Measurements from ENCODE around the gene ELMO1. TPM values are rescaled to one million over a fixed set of nuclear protein-coding genes. Genes with fewer than 3 reads are reported as not detected.
A peak's percentile ranks its signal among the peaks of the same experiment; 100 is the strongest.

Gene ELMO1
- total RNA-seq, 1 donor = under 0.01 TPM

DNA sequence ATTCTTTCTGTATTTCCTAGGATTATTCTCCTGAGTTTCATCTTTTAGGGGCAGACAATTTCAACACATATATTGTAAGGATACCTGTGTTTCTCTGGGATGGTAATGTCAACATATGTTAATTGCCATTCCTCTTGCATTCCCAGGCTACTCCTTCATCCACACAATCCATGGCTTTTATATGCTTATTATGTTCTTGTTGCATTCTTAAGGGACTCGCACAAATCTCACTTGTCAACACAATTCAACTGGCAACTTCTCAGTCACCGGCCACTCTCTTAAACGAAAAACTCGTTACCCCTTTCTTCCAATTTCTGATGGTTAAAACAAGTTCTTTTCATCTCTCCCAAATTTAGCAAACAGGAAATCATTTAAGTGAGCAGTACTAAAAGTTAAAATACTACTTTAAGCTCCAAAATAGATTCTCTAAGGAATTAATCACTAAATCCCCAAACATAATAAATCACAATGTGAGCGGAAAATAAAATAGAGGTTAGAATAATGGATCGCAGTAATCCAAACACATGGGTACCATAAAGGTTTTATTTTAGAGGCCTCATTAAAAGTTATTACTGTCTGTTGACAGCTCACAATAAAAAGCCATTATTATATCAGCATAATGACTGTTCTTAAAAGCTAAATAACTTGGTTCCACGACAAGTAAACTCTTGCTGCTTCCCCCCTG lies 223.2 kb downstream of the ELMO1 start:
- DNase-seq (ENCODE audit: low read depth) = no peak
- TF ChIP-seq, protein P1, sequence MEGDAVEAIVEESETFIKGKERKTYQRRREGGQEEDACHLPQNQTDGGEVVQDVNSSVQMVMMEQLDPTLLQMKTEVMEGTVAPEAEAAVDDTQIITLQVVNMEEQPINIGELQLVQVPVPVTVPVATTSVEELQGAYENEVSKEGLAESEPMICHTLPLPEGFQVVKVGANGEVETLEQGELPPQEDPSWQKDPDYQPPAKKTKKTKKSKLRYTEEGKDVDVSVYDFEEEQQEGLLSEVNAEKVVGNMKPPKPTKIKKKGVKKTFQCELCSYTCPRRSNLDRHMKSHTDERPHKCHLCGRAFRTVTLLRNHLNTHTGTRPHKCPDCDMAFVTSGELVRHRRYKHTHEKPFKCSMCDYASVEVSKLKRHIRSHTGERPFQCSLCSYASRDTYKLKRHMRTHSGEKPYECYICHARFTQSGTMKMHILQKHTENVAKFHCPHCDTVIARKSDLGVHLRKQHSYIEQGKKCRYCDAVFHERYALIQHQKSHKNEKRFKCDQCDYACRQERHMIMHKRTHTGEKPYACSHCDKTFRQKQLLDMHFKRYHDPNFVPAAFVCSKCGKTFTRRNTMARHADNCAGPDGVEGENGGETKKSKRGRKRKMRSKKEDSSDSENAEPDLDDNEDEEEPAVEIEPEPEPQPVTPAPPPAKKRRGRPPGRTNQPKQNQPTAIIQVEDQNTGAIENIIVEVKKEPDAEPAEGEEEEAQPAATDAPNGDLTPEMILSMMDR (IDR thresholded peaks at IDR 0.05; ENCODE audit: insufficient read depth, low read depth, low read length) = no peak
- H3K4me3 ChIP-seq (ENCODE audit: low read depth, low read length) = no peak overlapping the region

DNA sequence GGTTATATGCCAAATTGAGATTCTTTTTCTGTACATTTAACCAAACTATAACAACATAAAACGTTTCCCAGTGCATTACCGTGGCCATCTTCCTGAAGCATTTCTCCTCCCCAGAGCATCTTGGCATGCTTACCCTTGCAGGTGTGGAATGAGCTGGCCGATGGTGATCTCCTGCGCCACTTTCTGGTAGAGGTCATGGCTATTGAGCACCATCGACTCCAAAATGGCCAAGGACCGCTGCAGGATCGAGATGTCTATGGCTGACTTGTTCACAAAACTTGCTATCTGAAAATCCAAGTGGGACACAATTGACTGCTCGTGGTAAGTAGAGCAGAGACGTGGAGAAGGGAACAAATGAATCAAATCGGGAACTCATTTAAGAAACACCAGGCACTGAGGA lies 223.9 kb downstream of the ELMO1 start:
- no peak overlapping the region for H3K4me3 ChIP-seq (ENCODE audit: low read depth, low read length)
- DNase-seq (ENCODE audit: low read depth) = no peak
- TF ChIP-seq, protein P1 (IDR thresholded peaks at IDR 0.05; ENCODE audit: insufficient read depth, low read depth, low read length) = no peak

DNA sequence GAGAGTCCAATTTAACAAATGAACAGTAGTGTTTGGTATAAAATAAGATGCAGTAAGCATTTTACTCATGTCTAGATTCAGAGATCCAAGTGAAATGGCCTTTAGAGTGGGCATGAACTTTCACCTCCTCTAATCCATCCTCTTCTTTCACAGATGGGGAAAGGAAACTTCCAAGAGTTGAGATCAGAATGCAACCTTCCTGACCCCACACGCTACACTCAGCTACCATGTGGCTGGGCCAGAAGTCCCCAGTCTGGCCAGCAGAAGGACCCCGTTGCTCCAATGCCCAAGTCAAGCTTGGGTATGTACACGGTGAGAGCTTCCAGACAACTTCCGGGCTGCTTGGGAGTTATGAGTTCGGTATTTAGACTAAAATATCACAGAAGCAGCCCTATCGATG lies 228.0 kb downstream of the ELMO1 start:
- no peak overlapping the region for H3K4me3 ChIP-seq (ENCODE audit: low read depth, low read length)
- DNase-seq (ENCODE audit: low read depth) = no peak
- TF ChIP-seq, protein P1 (IDR thresholded peaks at IDR 0.05; ENCODE audit: insufficient read depth, low read depth, low read length) = no peak

DNA sequence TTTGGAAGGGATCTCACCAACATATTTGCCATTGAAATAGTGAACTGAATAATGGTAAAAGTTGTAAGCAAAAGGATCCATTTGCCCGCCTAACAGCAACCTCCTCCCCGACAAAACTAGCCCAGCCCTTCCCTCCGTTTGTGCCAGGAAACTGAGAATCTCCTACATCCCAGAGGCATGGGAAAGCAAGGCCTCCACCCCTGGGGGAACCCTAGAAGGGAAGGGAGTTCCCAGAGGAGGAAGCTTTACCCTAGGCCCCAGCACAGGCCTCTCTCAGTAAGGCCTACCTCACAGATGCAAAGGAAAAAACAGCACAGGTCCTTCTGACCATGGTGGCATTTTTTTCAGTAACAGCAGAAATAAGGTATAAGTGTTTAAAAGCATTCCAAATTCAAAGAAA lies 229.7 kb downstream of the ELMO1 start:
- TF ChIP-seq, protein P1 (IDR thresholded peaks at IDR 0.05; ENCODE audit: insufficient read depth, low read depth, low read length) = no peak
- H3K4me3 ChIP-seq (ENCODE audit: low read depth, low read length) = no peak overlapping the region

DNA sequence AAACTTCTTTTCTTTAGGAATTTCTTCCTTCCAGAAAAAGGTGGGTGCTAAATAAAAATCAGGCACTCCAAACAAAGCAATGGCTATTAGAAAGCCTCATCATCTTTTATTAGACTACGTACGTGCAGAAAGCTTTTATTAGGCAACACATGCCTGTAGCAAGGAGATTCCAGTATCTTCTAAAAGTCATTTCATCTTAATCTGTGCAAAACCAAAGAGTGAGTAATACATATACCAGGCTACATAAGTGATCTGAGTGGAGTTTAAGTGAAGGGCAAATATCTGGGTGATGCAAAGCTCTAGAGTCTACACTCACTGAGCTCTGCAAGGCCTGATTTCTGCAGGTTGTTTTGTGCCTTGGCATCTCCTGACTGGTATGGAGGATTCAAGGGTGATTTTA lies 231.7 kb downstream of the ELMO1 start:
- TF ChIP-seq, protein P1 (IDR thresholded peaks at IDR 0.05; ENCODE audit: insufficient read depth, low read depth, low read length) = no peak
- peak; percentile 45 for DNase-seq (ENCODE audit: low read depth)

More for the DNA sequence above, 229.7 kb downstream of the ELMO1 start:
- DNase-seq (ENCODE audit: low read depth) = no peak

DNA sequence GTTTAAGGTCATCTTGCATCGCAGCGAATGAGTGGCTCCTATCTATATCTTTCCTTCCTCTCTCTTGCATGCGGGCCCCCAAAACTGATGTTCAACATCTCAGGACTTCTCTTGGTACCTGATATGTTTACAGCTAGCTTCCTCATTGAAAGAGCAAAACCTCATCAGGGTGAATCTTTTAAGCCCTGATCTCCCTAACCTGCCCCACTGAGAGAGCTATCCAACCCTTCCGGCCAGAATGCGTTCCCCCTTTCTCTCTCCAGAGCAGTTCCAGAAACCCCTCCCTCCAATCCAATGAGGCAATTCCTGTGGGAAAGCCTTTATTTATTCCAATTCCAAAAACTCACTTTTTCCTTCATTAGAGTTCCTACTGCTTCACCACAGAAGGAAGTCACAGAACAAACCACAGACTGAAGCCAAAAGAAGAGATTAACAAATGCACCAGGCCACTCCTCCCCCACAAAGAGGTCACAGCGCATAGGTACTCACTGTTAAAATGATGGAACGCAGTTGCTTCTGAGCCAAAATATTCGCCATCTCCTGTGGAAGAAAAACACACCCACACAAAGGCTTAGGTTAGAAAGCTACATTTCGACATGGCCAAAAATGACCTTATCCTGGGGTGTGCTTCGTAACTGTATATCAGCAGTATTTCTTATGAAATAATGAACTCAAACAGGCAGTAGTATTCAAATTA lies 232.4 kb downstream of the ELMO1 start:
- TF ChIP-seq, protein P1 (IDR thresholded peaks at IDR 0.05; ENCODE audit: insufficient read depth, low read depth, low read length) = no peak
- H3K4me3 ChIP-seq (ENCODE audit: low read depth, low read length) = no peak overlapping the region
- DNase-seq (ENCODE audit: low read depth) = peak; percentile 8

More for the DNA sequence above, 231.7 kb downstream of the ELMO1 start:
- no peak overlapping the region for H3K4me3 ChIP-seq (ENCODE audit: low read depth, low read length)

Measured in fibroblast of villous mesenchyme (primary cell).